ENCODE results near the gene EML1.

DNA sequence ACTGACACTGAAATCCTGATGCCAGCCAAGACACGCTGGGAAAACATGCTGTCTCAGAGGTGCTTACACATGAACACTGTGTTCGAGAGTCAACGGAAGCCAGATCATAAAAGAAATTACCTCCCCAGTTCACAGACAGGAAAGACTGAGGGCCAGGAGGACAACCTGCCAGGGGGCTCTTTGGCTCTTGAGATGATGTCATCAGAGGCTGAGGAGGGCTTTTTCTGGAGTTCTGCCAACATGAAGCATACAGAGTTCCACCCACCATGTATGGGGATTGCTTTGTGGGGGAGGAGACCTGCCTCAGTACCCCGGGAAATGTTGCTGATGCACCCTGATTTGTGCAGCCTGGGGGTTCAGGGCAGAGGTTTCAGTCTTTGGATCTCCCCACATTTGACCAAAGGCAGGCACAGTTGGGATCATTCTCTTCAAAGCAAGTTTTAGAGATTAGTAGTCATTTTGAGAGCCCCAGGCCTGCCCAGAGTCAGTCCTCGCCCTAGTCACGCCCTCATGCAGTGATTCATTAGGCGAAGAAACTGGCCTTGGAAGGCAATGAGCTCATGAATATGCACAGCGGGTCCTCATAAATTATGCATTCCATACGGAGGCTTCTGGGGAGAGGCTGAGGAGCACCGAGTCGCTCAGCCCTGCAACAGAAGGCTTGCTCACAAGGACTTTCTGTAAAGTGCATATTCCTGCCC is 34.9 kb upstream of the EML1 start:
- TF ChIP-seq, protein P1, sequence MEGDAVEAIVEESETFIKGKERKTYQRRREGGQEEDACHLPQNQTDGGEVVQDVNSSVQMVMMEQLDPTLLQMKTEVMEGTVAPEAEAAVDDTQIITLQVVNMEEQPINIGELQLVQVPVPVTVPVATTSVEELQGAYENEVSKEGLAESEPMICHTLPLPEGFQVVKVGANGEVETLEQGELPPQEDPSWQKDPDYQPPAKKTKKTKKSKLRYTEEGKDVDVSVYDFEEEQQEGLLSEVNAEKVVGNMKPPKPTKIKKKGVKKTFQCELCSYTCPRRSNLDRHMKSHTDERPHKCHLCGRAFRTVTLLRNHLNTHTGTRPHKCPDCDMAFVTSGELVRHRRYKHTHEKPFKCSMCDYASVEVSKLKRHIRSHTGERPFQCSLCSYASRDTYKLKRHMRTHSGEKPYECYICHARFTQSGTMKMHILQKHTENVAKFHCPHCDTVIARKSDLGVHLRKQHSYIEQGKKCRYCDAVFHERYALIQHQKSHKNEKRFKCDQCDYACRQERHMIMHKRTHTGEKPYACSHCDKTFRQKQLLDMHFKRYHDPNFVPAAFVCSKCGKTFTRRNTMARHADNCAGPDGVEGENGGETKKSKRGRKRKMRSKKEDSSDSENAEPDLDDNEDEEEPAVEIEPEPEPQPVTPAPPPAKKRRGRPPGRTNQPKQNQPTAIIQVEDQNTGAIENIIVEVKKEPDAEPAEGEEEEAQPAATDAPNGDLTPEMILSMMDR (conservative IDR thresholded peaks at IDR 0.05; ENCODE audit: low read depth, low read length) = no peak
- TF ChIP-seq EZH2 (IDR thresholded peaks at IDR 0.05; ENCODE audit: low read length, unreplicated experiment) (no peak), EZH2phosphoT487 (IDR thresholded peaks at IDR 0.05; ENCODE audit: borderline replicate concordance, low read length) (no peak)

Measured in PC-3 (cell line).